DOHH2 (cell line): ENCODE results near the gene PLA2G6.

Source experiments
- EZH2phosphoT487 ChIP-seq: fragments of 200-600 bp; sonication (generic); IDR thresholded peaks from 2 replicates; pipeline ENCODE4 v1.6.1; 2017; ENCODE audit warnings: borderline replicate concordance, mild to moderate bottlenecking, antibody characterized with exemption, low read length, moderate library complexity, mixed read lengths
- TF ChIP-seq, protein P1 (sequence below): fragments of 200-600 bp; sonication (generic); IDR thresholded peaks from one replicate; pipeline ENCODE4 v1.5.1; 2014; ENCODE audit warnings: antibody characterized with exemption, mild to moderate bottlenecking, low read depth, low read length; ENCODE audit not compliant: poor library complexity, severe bottlenecking

DNA sequence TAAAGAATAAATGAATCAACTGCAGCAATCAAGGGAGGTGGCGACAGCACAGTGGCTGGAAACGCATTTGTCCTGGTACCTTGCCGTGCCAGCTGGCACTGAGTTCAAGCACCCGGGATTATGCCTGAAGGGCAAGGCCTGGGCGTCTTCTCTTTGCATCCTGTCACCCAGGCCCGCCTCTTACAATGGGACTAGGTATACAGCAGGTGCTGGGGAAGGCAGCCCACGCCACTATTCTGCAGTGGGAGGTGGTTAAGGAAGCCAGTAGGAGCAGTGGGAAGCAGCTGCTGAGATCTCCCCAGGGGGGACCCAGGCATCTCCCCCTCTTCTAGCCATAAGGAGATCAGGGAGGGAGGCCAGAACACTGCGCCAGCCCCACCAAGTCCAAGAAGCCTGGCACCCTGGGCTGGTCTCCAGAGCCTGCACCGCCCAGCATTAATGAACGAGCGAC lies 55.9 kb downstream of the PLA2G6 start:
- TF ChIP-seq, protein P1, sequence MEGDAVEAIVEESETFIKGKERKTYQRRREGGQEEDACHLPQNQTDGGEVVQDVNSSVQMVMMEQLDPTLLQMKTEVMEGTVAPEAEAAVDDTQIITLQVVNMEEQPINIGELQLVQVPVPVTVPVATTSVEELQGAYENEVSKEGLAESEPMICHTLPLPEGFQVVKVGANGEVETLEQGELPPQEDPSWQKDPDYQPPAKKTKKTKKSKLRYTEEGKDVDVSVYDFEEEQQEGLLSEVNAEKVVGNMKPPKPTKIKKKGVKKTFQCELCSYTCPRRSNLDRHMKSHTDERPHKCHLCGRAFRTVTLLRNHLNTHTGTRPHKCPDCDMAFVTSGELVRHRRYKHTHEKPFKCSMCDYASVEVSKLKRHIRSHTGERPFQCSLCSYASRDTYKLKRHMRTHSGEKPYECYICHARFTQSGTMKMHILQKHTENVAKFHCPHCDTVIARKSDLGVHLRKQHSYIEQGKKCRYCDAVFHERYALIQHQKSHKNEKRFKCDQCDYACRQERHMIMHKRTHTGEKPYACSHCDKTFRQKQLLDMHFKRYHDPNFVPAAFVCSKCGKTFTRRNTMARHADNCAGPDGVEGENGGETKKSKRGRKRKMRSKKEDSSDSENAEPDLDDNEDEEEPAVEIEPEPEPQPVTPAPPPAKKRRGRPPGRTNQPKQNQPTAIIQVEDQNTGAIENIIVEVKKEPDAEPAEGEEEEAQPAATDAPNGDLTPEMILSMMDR = no peak
- TF ChIP-seq EZH2phosphoT487 = no peak
